Measurements from ENCODE around the gene LRRK1. TPM values are rescaled to one million over a fixed set of nuclear protein-coding genes. Genes with fewer than 3 reads are reported as not detected.

Gene LRRK1
- total RNA-seq, 1 donor from 2014 or later, result 6.6 TPM

DNA sequence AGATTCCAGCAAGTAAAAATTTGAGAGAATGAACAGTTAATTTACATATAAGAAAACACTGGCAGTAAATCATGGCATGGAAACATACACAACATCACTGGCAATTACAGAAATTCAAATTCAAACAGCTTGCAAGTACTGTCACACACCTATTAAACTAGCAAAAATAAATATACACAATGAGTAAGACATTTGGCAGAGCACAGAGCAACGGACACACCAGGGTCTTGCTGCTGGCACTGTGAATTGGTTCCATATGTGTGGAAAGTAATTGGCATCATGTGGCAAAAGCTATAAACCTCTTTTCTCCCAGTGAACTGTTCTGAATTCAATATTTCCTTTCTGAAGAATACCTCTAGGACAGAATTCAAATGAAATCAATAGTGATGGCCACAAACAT is 78.3 kb downstream of the LRRK1 start:
- no peaks in the 10 kb centered on the region for H3K27me3 ChIP-seq (ENCODE audit: control insufficient read depth, insufficient read depth, low read length)
- H3K4me3 ChIP-seq (ENCODE audit: low read depth, low read length), result no peak overlapping the region
- TF ChIP-seq, protein P1, sequence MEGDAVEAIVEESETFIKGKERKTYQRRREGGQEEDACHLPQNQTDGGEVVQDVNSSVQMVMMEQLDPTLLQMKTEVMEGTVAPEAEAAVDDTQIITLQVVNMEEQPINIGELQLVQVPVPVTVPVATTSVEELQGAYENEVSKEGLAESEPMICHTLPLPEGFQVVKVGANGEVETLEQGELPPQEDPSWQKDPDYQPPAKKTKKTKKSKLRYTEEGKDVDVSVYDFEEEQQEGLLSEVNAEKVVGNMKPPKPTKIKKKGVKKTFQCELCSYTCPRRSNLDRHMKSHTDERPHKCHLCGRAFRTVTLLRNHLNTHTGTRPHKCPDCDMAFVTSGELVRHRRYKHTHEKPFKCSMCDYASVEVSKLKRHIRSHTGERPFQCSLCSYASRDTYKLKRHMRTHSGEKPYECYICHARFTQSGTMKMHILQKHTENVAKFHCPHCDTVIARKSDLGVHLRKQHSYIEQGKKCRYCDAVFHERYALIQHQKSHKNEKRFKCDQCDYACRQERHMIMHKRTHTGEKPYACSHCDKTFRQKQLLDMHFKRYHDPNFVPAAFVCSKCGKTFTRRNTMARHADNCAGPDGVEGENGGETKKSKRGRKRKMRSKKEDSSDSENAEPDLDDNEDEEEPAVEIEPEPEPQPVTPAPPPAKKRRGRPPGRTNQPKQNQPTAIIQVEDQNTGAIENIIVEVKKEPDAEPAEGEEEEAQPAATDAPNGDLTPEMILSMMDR (IDR thresholded peaks at IDR 0.05; ENCODE audit: insufficient read depth, low read length, poor library complexity, severe bottlenecking), result no peak
- no peak for DNase-seq (ENCODE audit: low read depth)
- H3K36me3 ChIP-seq (ENCODE audit: control insufficient read depth, insufficient read depth, low read length), result no peaks in the 10 kb centered on the region

DNA sequence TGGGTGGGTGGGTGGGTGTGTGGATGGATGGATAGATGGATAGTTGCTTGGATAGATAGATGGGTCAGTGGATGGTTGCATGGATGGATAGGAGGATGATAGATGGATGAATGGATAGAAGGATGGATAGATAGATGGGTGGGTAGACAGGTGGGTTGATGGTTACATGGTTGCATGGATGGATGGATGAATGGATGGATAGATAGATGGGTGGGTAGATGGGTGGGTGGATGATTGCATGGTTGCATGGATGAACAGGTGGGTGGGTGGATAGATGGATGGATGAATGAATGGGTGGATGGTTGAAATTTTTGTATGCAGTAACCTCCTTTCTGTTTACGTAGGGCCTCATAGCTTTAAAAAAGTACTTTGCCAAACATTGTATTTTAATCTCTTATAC is 79.5 kb downstream of the LRRK1 start:
- Histone ChIP-seq H3K36me3 (ENCODE audit: control insufficient read depth, insufficient read depth, low read length) (no peaks in the 10 kb centered on the region), H3K27me3 (ENCODE audit: control insufficient read depth, insufficient read depth, low read length) (no peaks in the 10 kb centered on the region), H3K4me3 (ENCODE audit: low read depth, low read length) (no peak overlapping the region)
- TF ChIP-seq, protein P1 (IDR thresholded peaks at IDR 0.05; ENCODE audit: insufficient read depth, low read length, poor library complexity, severe bottlenecking), result no peak
- no peak for DNase-seq (ENCODE audit: low read depth)

DNA sequence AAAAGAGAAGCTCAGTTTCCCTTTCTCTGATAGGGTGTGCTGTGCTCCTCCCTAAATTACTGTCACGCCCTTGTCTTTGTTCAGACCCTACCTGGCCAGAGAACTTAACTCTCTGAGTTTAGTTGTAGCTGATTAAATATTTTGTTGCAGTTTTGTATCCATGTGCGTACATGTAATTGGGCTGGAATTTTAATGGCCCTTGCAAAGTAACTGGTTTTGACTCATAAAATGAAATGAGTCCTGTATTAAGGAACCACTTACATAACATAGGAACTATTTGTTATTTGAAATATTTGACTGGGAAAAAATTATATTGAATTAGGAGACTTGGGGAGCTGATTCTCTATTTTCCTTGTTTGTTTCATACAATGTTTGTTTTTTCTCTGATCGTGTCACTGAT is 80.2 kb downstream of the LRRK1 start:
- no peak for DNase-seq (ENCODE audit: low read depth)
- H3K4me3 ChIP-seq (ENCODE audit: low read depth, low read length), result no peak overlapping the region

DNA sequence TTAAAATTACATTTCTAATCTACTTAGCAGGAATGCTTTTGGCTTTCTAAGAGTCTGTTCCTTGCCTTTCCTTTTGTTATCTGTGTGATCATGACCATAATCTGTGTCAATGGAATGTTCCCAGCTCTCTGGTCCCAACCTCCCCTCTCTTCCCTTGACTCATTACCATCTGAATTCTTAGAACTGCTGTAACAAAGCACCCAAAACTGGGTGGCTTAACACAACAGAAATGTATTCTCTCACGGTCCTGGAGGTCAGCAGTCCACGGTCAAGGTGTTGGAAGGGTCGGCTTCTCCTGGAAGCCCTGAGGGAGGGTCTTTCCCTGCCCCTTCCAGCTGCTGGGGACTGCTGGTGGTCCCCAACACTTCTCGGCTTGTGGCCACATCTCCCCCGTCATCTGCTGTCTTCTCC is 81.1 kb downstream of the LRRK1 start:
- H3K4me3 ChIP-seq (ENCODE audit: low read depth, low read length), result no peak overlapping the region
- H3K36me3 ChIP-seq (ENCODE audit: control insufficient read depth, insufficient read depth, low read length), result peaks cover 2% of the 10 kb centered on the region
- H3K27me3 ChIP-seq (ENCODE audit: control insufficient read depth, insufficient read depth, low read length), result no peaks in the 10 kb centered on the region
- TF ChIP-seq, protein P1 (IDR thresholded peaks at IDR 0.05; ENCODE audit: insufficient read depth, low read length, poor library complexity, severe bottlenecking), result no peak
- DNase-seq (ENCODE audit: low read depth), result no peak

More for the DNA sequence above, 80.2 kb downstream of the LRRK1 start:
- Histone ChIP-seq H3K27me3 (ENCODE audit: control insufficient read depth, insufficient read depth, low read length) (no peaks in the 10 kb centered on the region), H3K36me3 (ENCODE audit: control insufficient read depth, insufficient read depth, low read length) (peaks cover 1% of the 10 kb centered on the region)
- TF ChIP-seq, protein P1 (IDR thresholded peaks at IDR 0.05; ENCODE audit: insufficient read depth, low read length, poor library complexity, severe bottlenecking), result no peak

DNA sequence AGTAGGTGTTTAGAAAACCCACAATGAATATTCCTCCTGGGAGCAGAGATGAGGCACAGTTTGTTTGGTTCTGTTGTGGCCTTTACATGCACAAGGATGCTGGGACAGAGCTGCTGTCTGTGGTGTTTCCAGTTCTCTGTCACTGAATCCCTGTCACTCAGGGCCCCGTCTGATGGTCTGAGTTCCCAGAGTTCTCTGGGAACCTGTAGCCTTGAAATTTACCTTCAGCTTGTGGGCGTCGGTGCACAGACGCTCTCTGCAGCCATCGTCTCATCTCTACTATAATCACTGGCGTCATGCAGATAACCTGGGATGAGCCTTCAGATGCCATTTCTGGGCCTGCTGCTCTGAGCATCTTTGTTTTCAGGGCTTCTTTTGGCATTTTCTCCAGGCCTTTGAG is 81.9 kb downstream of the LRRK1 start:
- TF ChIP-seq, protein P1 (IDR thresholded peaks at IDR 0.05; ENCODE audit: insufficient read depth, low read length, poor library complexity, severe bottlenecking), result no peak
- no peak overlapping the region for H3K4me3 ChIP-seq (ENCODE audit: low read depth, low read length)
- no peak for DNase-seq (ENCODE audit: low read depth)
- H3K27me3 ChIP-seq (ENCODE audit: control insufficient read depth, insufficient read depth, low read length), result no peaks in the 10 kb centered on the region
- peaks cover 2% of the 10 kb centered on the region for H3K36me3 ChIP-seq (ENCODE audit: control insufficient read depth, insufficient read depth, low read length)

DNA sequence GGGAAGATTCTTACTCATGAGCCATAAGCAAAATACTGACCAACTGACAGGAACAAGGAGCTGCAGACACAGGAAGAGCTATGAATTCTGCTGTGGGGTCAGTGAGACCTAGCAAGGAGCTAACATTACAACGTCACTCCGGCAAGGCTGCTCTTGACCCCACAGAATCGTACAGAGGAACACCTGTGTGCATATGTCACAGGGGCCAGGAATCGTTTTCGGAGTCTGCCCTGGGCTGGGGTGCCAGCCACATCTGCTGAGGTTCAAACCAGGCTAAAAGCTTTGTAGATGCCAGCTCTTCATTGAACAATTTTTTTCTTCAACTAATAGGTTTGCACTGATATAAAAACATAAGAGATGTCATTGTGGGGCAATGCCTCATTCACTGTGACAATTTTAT is 82.6 kb downstream of the LRRK1 start:
- TF ChIP-seq, protein P1 (IDR thresholded peaks at IDR 0.05; ENCODE audit: insufficient read depth, low read length, poor library complexity, severe bottlenecking), result no peak
- Histone ChIP-seq H3K4me3 (ENCODE audit: low read depth, low read length) (no peak overlapping the region), H3K27me3 (ENCODE audit: control insufficient read depth, insufficient read depth, low read length) (no peaks in the 10 kb centered on the region), H3K36me3 (ENCODE audit: control insufficient read depth, insufficient read depth, low read length) (peaks cover 2% of the 10 kb centered on the region)
- DNase-seq (ENCODE audit: low read depth), result no peak

Measured in kidney epithelial cell (primary cell).